PC-3 (cell line): ENCODE measurements around the gene L3MBTL4. TPM values are rescaled to one million over a fixed set of nuclear protein-coding genes. Genes with fewer than 3 reads are reported as not detected.

Experiments
- ATAC-seq: fragments of 200-7000 bp; cut with Tn5 transposase; 2 replicates; pipeline ENCODE4 v1.9.1; 2020; ENCODE audit warnings: mild to moderate bottlenecking, moderate library complexity
- BruUV-seq: library from RNA; stranded (reverse); fragments of 400-500 nt; replicated peaks from 2 replicates; lab custom pipeline; 2021; lab: Mats Ljungman, UMichigan
- CTCF ChIA-PET: fragments of 300-600 bp; sonication (Branson Sonifier 250); formaldehyde crosslinking; loops from one replicate; lab custom pipeline; 2022; ENCODE audit warnings: antibody characterized with exemption; lab: Charles Lee
- POLR2A ChIA-PET: fragments of 300-600 bp; sonication (Branson Sonifier 250); formaldehyde crosslinking; loops from one replicate; lab custom pipeline; 2022; ENCODE audit warnings: antibody characterized with exemption; ENCODE audit not compliant: unreplicated experiment; lab: Charles Lee
- DNase-seq: peaks from one replicate; pipeline ENCODE4 v3.0.0-alpha.2; 2015
- H2AFZ ChIP-seq: fragments of 300-600 bp; sonication (generic); 2 replicates; pipeline ENCODE4 v1.6.0; 2016; ENCODE audit warnings: antibody characterized with exemption, low read length
- H3F3A ChIP-seq: fragments of 300-600 bp; sonication (generic); one replicate; pipeline ENCODE4 v1.6.0; 2017; ENCODE audit warnings: antibody characterized with exemption, low read length, control low read depth, mild to moderate bottlenecking; ENCODE audit not compliant: unreplicated experiment
- H3K27ac ChIP-seq: fragments of 300-600 bp; sonication (generic); 2 replicates; pipeline ENCODE4 v1.5.1; 2016; ENCODE audit warnings: mild to moderate bottlenecking, low read length
- H3K27me3 ChIP-seq: fragments of 300-600 bp; sonication (generic); 2 replicates; pipeline ENCODE4 v1.6.1; 2016; ENCODE audit warnings: low read length, mixed read lengths
- H3K36me3 ChIP-seq: fragments of 300-600 bp; sonication (generic); 2 replicates; pipeline ENCODE4 v1.6.1; 2016; ENCODE audit warnings: low read depth, mixed run types, low read length, mixed read lengths
- H3K4me1 ChIP-seq: fragments of 300-600 bp; sonication (generic); 2 replicates; pipeline ENCODE4 v1.5.1; 2016; ENCODE audit warnings: low read length; ENCODE audit not compliant: insufficient read depth
- H3K4me2 ChIP-seq: fragments of 300-600 bp; sonication (generic); 2 replicates; pipeline ENCODE4 v1.6.0; 2016; ENCODE audit warnings: low read length
- H3K4me3 ChIP-seq: fragments of 300-600 bp; sonication (generic); 2 replicates; pipeline ENCODE4 v1.5.1; 2016; ENCODE audit warnings: mild to moderate bottlenecking, low read length, mixed read lengths
- H3K79me2 ChIP-seq: fragments of 300-600 bp; sonication (generic); 2 replicates; pipeline ENCODE4 v1.6.1; 2017; ENCODE audit warnings: low read length, mixed read lengths
- H3K9ac ChIP-seq: fragments of 300-600 bp; sonication (generic); 2 replicates; pipeline ENCODE4 v1.6.0; 2016; ENCODE audit warnings: mild to moderate bottlenecking, low read length
- H3K9me2 ChIP-seq: fragments of 300-600 bp; sonication (generic); replicated peaks from 2 replicates; pipeline ENCODE4 v1.6.1; 2016; ENCODE audit warnings: mixed run types, low read length, mixed read lengths
- H3K9me3 ChIP-seq: fragments of 300-600 bp; sonication (generic); 2 replicates; pipeline ENCODE4 v1.6.1; 2016; ENCODE audit warnings: low read length, mixed read lengths
- H4K20me1 ChIP-seq: fragments of 300-600 bp; sonication (generic); 2 replicates; pipeline ENCODE4 v1.6.1; 2016; ENCODE audit warnings: low read length, mixed read lengths
- EZH2 ChIP-seq: fragments of 300-600 bp; sonication (generic); IDR thresholded peaks from one replicate; pipeline ENCODE4 v1.6.1; 2017; ENCODE audit warnings: antibody characterized with exemption, mild to moderate bottlenecking, low read length; ENCODE audit not compliant: unreplicated experiment
- EZH2phosphoT487 ChIP-seq: fragments of 300-600 bp; sonication (generic); IDR thresholded peaks from 2 replicates; pipeline ENCODE4 v1.6.1; 2018; ENCODE audit warnings: mild to moderate bottlenecking, antibody characterized with exemption, low read length, borderline replicate concordance
- intact Hi-C: fragments of 100-400 bp; cut with micrococcal nuclease; formaldehyde crosslinking; loops from 2 replicates; pipeline ENCODE4 v1.9.0; 2023
- total RNA-seq: library from RNA; depleted of rRNA; stranded (reverse); fragments of >200 nt; gene quantifications from 2 replicates; pipeline ENCODE4 v1.2.3, GENCODE V29; 2014
- TF ChIP-seq, protein P1 (sequence below): fragments of 300-600 bp; sonication (generic); conservative IDR thresholded peaks from 2 replicates; pipeline ENCODE4 v1.5.1; 2017; ENCODE audit warnings: antibody characterized with exemption, low read depth, mild to moderate bottlenecking, low read length

L3MBTL4 gene
- total RNA-seq, 1 experiment from 2014 or later: 0.47 TPM

DNA sequence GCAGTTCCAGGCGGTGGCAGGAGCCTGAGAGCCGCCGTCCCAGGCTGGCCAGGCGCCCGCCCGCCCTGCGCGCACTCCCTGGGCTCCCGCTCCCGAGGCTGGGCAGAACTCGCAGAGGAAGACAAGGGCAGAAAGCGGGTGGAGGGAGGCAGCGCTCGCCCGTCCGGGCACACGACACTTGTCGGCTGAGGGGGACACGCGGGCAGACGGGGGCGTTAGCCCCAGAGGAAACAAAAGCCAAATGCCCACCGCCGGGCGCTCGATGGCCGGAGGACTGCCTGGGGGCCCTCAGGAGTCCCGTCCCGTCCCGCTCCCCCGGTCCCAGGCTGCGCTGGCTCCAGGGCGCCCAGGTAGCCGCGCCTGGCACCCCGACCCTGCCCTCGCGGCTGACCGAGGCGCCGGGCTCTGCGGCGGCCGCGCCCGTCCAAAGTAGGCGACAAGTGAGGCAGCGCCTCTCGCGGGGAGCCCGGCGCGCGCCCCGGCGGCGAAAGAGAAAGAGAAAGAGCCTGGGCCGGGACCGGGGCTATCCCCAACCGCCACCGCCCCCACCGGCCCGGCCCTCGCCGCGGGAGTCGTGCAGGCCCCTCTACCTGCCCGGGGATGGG, 491 bp downstream of the L3MBTL4 start:
- peak; percentile 16 for DNase-seq
- H3K27me3 ChIP-seq: peaks cover 9% of the 10 kb centered on the region; the same call in 1 of the 2 replicates
- CTCF ChIA-PET: interaction anchor here (0.6 kb wide), 1 partner anchor 14 kb away, joined by 3 read pairs; no protein-coding TSS in a partner anchor
- H3K4me2 ChIP-seq: peak overlapping the region; percentile 49; the same call in 1 of the 2 replicates
- no TSS peak for BruUV-seq
- H3K9me2 ChIP-seq: no peaks in the 10 kb centered on the region
- peak overlapping the region; percentile 33; the same call in 1 of the 2 replicates for H3K9ac ChIP-seq
- H3K36me3 ChIP-seq: no peaks in the 10 kb centered on the region
- no peaks in the 10 kb centered on the region for H3K9me3 ChIP-seq
- H3K4me1 ChIP-seq: 0 out of 2 replicates have a peak, but pooled peaks cover 4% of the 10 kb centered on the region
- intact Hi-C loops: loop anchor here (5.0 kb wide), 2 partner anchors 62 to 532 kb away; no protein-coding TSS in a partner anchor
- peak overlapping the region; percentile 50; the same call in 1 of the 2 replicates for H2AFZ ChIP-seq
- ATAC-seq: peak; percentile 75
- H3K79me2 ChIP-seq: no peaks in the 10 kb centered on the region
- H3K4me3 ChIP-seq: peak overlapping the region; percentile 64
- POLR2A ChIA-PET: no interaction called here
- TF ChIP-seq EZH2 (no peak), EZH2phosphoT487 (no peak)
- TF ChIP-seq, protein P1, sequence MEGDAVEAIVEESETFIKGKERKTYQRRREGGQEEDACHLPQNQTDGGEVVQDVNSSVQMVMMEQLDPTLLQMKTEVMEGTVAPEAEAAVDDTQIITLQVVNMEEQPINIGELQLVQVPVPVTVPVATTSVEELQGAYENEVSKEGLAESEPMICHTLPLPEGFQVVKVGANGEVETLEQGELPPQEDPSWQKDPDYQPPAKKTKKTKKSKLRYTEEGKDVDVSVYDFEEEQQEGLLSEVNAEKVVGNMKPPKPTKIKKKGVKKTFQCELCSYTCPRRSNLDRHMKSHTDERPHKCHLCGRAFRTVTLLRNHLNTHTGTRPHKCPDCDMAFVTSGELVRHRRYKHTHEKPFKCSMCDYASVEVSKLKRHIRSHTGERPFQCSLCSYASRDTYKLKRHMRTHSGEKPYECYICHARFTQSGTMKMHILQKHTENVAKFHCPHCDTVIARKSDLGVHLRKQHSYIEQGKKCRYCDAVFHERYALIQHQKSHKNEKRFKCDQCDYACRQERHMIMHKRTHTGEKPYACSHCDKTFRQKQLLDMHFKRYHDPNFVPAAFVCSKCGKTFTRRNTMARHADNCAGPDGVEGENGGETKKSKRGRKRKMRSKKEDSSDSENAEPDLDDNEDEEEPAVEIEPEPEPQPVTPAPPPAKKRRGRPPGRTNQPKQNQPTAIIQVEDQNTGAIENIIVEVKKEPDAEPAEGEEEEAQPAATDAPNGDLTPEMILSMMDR: no peak
- no peaks in the 10 kb centered on the region for H4K20me1 ChIP-seq
- no peak overlapping the region for H3K27ac ChIP-seq
- H3F3A ChIP-seq: no peaks in the 10 kb centered on the region

- CTCF ChIA-PET: no interaction called here
- H3K36me3 ChIP-seq: no peaks in the 10 kb centered on the region
Measured at GRCh38 chr18:6413579-6414117, 1.1 kb downstream of the L3MBTL4 start.

More at GRCh38 chr18:6413579-6414117, 1.1 kb downstream of the L3MBTL4 start:
- Histone ChIP-seq H3K4me1 (0 out of 2 replicates have a peak, but pooled peaks cover 4% of the 10 kb centered on the region), H3K4me3 (no peak overlapping the region), H3K79me2 (no peaks in the 10 kb centered on the region), H3K9me3 (no peaks in the 10 kb centered on the region), H3K9me2 (no peaks in the 10 kb centered on the region), H2AFZ (0 out of 2 replicates have a peak overlapping the region, but pooled peaks have one; percentile 50), H3K27me3 (peaks cover 9% of the 10 kb centered on the region; the same call in 1 of the 2 replicates), H4K20me1 (no peaks in the 10 kb centered on the region), H3F3A (no peaks in the 10 kb centered on the region), H3K4me2 (no peak overlapping the region; the same call in 1 of the 2 replicates), H3K9ac (no peak overlapping the region), H3K27ac (no peak overlapping the region)
- DNase-seq (no peak), ATAC-seq (no peak)
- no TSS peak for BruUV-seq
- TF ChIP-seq, protein P1: no peak
- TF ChIP-seq EZH2 (no peak), EZH2phosphoT487 (no peak)
- intact Hi-C loops: loop anchor here (5.0 kb wide), 2 partner anchors 61 to 531 kb away; no protein-coding TSS in a partner anchor
- POLR2A ChIA-PET: no interaction called here
